ENCODE measurements around the gene CHAT.

- TF ChIP-seq OSR1 (CRISPR knock-in tag; IDR thresholded peaks at IDR 0.05) (no peak), ARNTL (CRISPR knock-in tag; IDR thresholded peaks at IDR 0.05; ENCODE audit: borderline replicate concordance, low read depth) (no peak), ZNF8 (CRISPR knock-in tag; IDR thresholded peaks at IDR 0.05) (no peak), GLIS3 (CRISPR knock-in tag; IDR thresholded peaks at IDR 0.05) (no peak), ZNF70 (CRISPR knock-in tag; IDR thresholded peaks at IDR 0.05) (no peak), PATZ1 (CRISPR knock-in tag; IDR thresholded peaks at IDR 0.05; ENCODE audit: borderline replicate concordance) (no peak), TOX (CRISPR knock-in tag; IDR thresholded peaks at IDR 0.05; ENCODE audit: borderline replicate concordance) (no peak), ZFP30 (CRISPR knock-in tag; IDR thresholded peaks at IDR 0.05) (no peak), PPARA (CRISPR knock-in tag; IDR thresholded peaks at IDR 0.05; ENCODE audit: borderline replicate concordance) (no peak)
Measured at GRCh38 chr10:49620841-49621378, 7.1 kb downstream of the CHAT start.

Measured in SK-N-SH treated with all-trans-retinoic acid at 6 μM for 48 hours (cell line).